ENCODE results near the gene SMARCC2. TPM values are rescaled to one million over a fixed set of nuclear protein-coding genes. Genes with fewer than 3 reads are reported as not detected.

SMARCC2 gene
- total and polyA plus RNA-seq, 2 of the 13 experiments (the other 11 are each of a cell fraction or from before 2014, with no cell fraction given): 21.3 to 24.1 TPM

GRCh38 chr12:56117778-56118687 is 71.2 kb downstream of the SMARCC2 start, which contains the start of gene ZC3H10 (continued):
- TF ChIP-seq ARID3A (IDR thresholded peaks at IDR 0.05; ENCODE audit: low read depth, low read length) (0 out of 2 replicates have a peak, but pooled peaks have one; percentile 16), GPN1 (CRISPR knock-in tag; IDR thresholded peaks at IDR 0.05; ENCODE audit: borderline replicate concordance) (no peak), ZBTB37 (CRISPR knock-in tag; IDR thresholded peaks at IDR 0.05) (no peak), HMGXB4 (CRISPR knock-in tag; IDR thresholded peaks at IDR 0.05; ENCODE audit: borderline replicate concordance in 1 of 2, low read depth in 1 of 2) (peak; percentile 81 to 97), ARID4A (CRISPR knock-in tag; IDR thresholded peaks at IDR 0.05; ENCODE audit: borderline replicate concordance) (peak; percentile 99), NFYB (CRISPR knock-in tag; IDR thresholded peaks at IDR 0.05) (peak; percentile 46), ZNF414 (CRISPR knock-in tag; IDR thresholded peaks at IDR 0.05) (peak; percentile 86; the same call in 1 of the 2 replicates), ZNF280B (CRISPR knock-in tag; IDR thresholded peaks at IDR 0.05; ENCODE audit: borderline replicate concordance) (peak; percentile 84; the same call in 1 of the 2 replicates), PPARG (CRISPR knock-in tag; conservative IDR thresholded peaks at IDR 0.05) (peak; percentile 23; the same call in 1 of the 2 replicates), TMF1 (CRISPR knock-in tag; IDR thresholded peaks at IDR 0.05; ENCODE audit: low read depth) (peak; percentile 66; the same call in 1 of the 2 replicates), AKAP8 (CRISPR knock-in tag; IDR thresholded peaks at IDR 0.05) (peak; percentile 94), ZNF263 (CRISPR knock-in tag; IDR thresholded peaks at IDR 0.05) (peak; percentile 80; the same call in 1 of the 2 replicates), CHCHD3 (CRISPR knock-in tag; IDR thresholded peaks at IDR 0.05) (0 out of 2 replicates have a peak, but pooled peaks have one; percentile 66), NPAS2 (CRISPR knock-in tag; IDR thresholded peaks at IDR 0.05; ENCODE audit: borderline replicate concordance) (no peak), ZBTB7A (CRISPR knock-in tag; IDR thresholded peaks at IDR 0.05) (no peak)
